AG09319 (cell line): Measurements from ENCODE around the gene TBC1D21.
A peak's percentile ranks its signal among the peaks of the same experiment; 100 is the strongest.

Source experiments
- DNase-seq: peaks from one replicate; pipeline ENCODE4 v3.0.0-alpha.2; 2010; ENCODE audit warnings: low read depth; ENCODE audit errors: extremely low read depth
- CTCF ChIP-seq: IDR thresholded peaks from 2 replicates; pipeline ENCODE4 v1.5.1; 2011; ENCODE audit warnings: low read depth, mild to moderate bottlenecking, inconsistent platforms, low read length, moderate library complexity

TBC1D21 gene

DNA sequence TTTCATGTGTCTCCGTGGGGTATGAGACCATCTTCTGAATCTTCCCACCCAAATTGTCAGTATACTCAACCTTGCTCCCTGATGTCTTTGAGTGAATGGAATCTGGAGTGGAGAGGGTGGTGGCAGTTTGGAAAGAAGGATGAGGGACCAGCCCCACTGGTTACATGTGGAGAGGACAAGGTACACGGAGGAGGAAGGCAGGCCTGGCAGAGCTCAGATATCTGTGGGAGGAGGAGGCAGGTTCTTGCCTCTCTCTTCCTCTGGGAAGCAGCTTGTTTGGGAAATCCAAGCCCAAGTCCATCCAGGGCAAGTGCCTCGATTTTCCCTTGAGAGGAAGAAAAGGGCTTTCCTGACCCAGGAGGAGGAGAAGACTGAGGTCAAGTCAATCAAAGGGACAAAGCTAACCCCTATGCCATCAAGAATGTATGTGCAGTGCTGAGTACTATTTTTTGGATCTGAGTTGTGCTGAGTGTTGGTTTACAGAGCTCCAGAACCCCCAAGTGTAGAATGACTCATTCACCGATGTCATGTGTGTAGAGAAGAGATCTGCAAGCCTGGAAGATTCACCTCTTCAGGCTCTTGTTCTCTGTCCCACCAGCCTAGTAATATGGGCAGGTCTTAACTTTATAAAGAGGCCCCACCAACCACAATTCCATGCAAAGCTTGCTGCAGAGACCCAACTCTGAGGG is 33.1 kb downstream of the TBC1D21 start:
- TF ChIP-seq CTCF: no peak
- DNase-seq: no peak

DNA sequence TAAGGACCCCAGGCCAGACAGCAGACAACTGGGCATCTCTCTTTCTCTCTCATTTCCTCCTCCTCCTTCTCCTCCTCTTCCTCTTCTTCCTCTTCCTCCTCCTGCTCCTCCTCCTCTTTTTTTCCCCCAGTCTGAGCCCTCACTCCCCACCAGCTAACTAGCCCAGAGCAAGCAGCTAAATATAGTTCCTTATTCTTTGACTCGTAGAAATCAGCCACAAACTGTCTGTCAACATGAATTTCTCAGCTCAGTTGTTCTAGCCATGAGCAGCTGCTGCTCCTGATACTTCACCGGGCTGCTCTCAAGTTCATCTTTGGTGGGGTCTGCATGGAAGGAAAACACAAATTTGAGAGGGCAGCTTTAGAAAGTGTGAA is 33.7 kb downstream of the TBC1D21 start:
- no peak for DNase-seq
- TF ChIP-seq CTCF: no peak

GRCh38 chr15:73908030-73908821 is 34.9 kb downstream of the TBC1D21 start:
- peak; percentile 99 for TF ChIP-seq CTCF
- DNase-seq: no peak

GRCh38 chr15:73908822-73909122 is 35.4 kb downstream of the TBC1D21 start:
- no peak for TF ChIP-seq CTCF
- no peak for DNase-seq

DNA sequence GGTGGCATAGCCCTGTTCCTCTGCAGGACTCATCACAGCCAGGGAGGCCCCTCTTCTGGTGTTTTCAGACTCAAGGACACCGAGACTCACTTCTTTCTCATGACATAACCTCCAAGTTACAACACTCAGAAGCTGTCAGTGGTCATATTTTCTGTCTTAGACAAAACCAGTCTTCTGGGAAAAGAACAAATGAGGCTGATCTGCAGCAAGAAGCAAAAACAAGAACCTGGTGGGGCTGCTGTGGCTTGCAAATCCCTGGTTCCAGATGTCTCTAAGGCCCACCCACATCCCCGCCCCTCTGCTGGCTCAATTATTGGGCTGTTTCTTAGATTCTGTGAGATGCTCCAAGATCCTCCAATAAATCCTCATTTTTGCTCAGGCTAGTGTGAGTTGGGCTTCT is 36.3 kb downstream of the TBC1D21 start:
- no peak for DNase-seq
- no peak for TF ChIP-seq CTCF

GRCh38 chr15:73910522-73911303 is 37.3 kb downstream of the TBC1D21 start:
- no peak for DNase-seq
- TF ChIP-seq CTCF: no peak
